Keratinocyte (primary cell): ENCODE measurements around the gene MAGEL2. TPM values are rescaled to one million over a fixed set of nuclear protein-coding genes. Genes with fewer than 3 reads are reported as not detected.

Experiments used
- DNase-seq: peaks from one replicate; pipeline ENCODE4 v3.0.0-alpha.2; 2011; ENCODE audit warnings: low read depth, missing footprints, low spot score
- FAIRE-seq: peaks from 2 replicates; lab custom pipeline; 2011; peaks lifted over from hg19 to GRCh38; lab: Jason Lieb, UNC
- H2AFZ ChIP-seq: 2 replicates; pipeline ENCODE4 v1.6.0; 2012; ENCODE audit warnings: low read length, control low read depth, inconsistent platforms; ENCODE audit not compliant: control insufficient read depth
- H3K27ac ChIP-seq: 2 replicates; pipeline ENCODE4 v1.5.1; 2011; ENCODE audit warnings: low read length; ENCODE audit not compliant: control insufficient read depth, insufficient read depth
- H3K27me3 ChIP-seq: 3 replicates; pipeline ENCODE4 v1.6.0; 2011; ENCODE audit warnings: low read length; ENCODE audit not compliant: control insufficient read depth, insufficient read depth; ENCODE audit errors: extremely low read depth
- H3K36me3 ChIP-seq, 2 experiments: 2 replicates in 1 of 2; 3 replicates in 1 of 2; pipeline ENCODE4 v1.5.1; 2011; ENCODE audit warnings: low read length in 2 of 2, mild to moderate bottlenecking in 1 of 2; ENCODE audit not compliant: control insufficient read depth in 2 of 2, insufficient read depth in 2 of 2; ENCODE audit errors: extremely low read depth in 1 of 2
- H3K4me1 ChIP-seq: 3 replicates; pipeline ENCODE4 v1.5.1; 2011; ENCODE audit warnings: low read length; ENCODE audit not compliant: control insufficient read depth, insufficient read depth; ENCODE audit errors: extremely low read depth
- H3K4me2 ChIP-seq: 3 replicates; pipeline ENCODE4 v1.6.0; 2011; ENCODE audit warnings: low read depth, low read length; ENCODE audit not compliant: control insufficient read depth, insufficient read depth; ENCODE audit errors: extremely low read depth
- H3K4me3 ChIP-seq, 3 experiments: fragments of 200-600 bp in 1 of 3; sonication (generic) in 1 of 3; 2 replicates in 2 of 3; 3 replicates in 1 of 3; pipeline ENCODE4 v1.5.1; 2011 to 2016; ENCODE audit warnings: low read length in 3 of 3, mild to moderate bottlenecking in 3 of 3, control low read depth in 2 of 3, inconsistent platforms in 1 of 3, low read depth in 1 of 3, mixed read lengths in 1 of 3, mixed run types in 1 of 3, moderate library complexity in 1 of 3; ENCODE audit not compliant: control insufficient read depth in 2 of 3, insufficient read depth in 2 of 3; ENCODE audit errors: extremely low read depth in 1 of 3
- H3K79me2 ChIP-seq: 2 replicates; pipeline ENCODE4 v1.6.0; 2012; ENCODE audit warnings: low read length; ENCODE audit not compliant: control insufficient read depth, insufficient read depth
- H3K9ac ChIP-seq: 3 replicates; pipeline ENCODE4 v1.6.0; 2011; ENCODE audit warnings: low read length; ENCODE audit not compliant: control insufficient read depth, insufficient read depth; ENCODE audit errors: extremely low read depth
- H3K9me1 ChIP-seq: 3 replicates; pipeline ENCODE4 v1.6.0; 2011; ENCODE audit warnings: low read length; ENCODE audit not compliant: control insufficient read depth, insufficient read depth; ENCODE audit errors: extremely low read depth
- H3K9me3 ChIP-seq: 2 replicates; pipeline ENCODE4 v1.5.1; 2012; ENCODE audit warnings: low read depth, low read length; ENCODE audit not compliant: control insufficient read depth
- H4K20me1 ChIP-seq: 3 replicates; pipeline ENCODE4 v1.6.0; 2011; ENCODE audit warnings: low read length; ENCODE audit not compliant: control insufficient read depth, insufficient read depth; ENCODE audit errors: extremely low read depth
- CTCF ChIP-seq, 3 experiments: IDR thresholded peaks in 1 of 3; conservative IDR thresholded peaks in 1 of 3; optimal IDR thresholded peaks in 1 of 3; 2 replicates in 2 of 3; 3 replicates in 1 of 3; pipeline versions ENCODE3 to v1.5.1; 2011; ENCODE audit warnings: low read length in 3 of 3, mild to moderate bottlenecking in 3 of 3, moderate library complexity in 2 of 3, control low read depth in 1 of 3, inconsistent platforms in 1 of 3; ENCODE audit not compliant: insufficient read depth in 2 of 3; ENCODE audit errors: extremely low read depth in 1 of 3
- EZH2 ChIP-seq: IDR thresholded peaks from one replicate; pipeline ENCODE4 v1.6.1; 2012; ENCODE audit warnings: inconsistent platforms, mild to moderate bottlenecking, low read length, moderate library complexity
- dilution Hi-C: fragments of 300-500 bp; cut with MboI; formaldehyde crosslinking; loops from one replicate; pipeline ENCODE4 v1.7.0; 2020; ENCODE audit warnings: low sequenced_read_pairs; ENCODE audit not compliant: extremely low pct_ligation_motif_present
- polyA plus RNA-seq, 5 experiments: library from polyadenylated mRNA; depleted of rRNA in 3 of 5; stranded (reverse) in 3 of 5; stranded (forward) in 1 of 5; unstranded in 1 of 5; fragments of >200 nt; gene quantifications; 1 replicate in 1 of 5; 2 replicates in 3 of 5; 3 replicates in 1 of 5; pipeline versions ENCODE4 v1.2.1 to v1.2.3, GENCODE V29; 2011 to 2012; ENCODE audit warnings: missing spikeins in 2 of 5, low read depth in 1 of 5, low replicate concordance in 1 of 5

The MAGEL2 gene
- polyA plus RNA-seq, 1 donor (not counting 4 experiments of a cell fraction or from before 2014, with no cell fraction given): not detected

- DNase-seq (no peak), FAIRE-seq (no peak)
- H3K9me1 ChIP-seq: no peaks in the 10 kb centered on the region
- TF ChIP-seq EZH2 (no peak), CTCF (optimal IDR thresholded peaks at IDR 0.05 in 1 of 3, IDR thresholded peaks at IDR 0.05 in 1 of 3, conservative IDR thresholded peaks at IDR 0.05 in 1 of 3; ENCODE audit: extremely low read depth in 1 of 3, insufficient read depth in 2 of 3, low read length in 3 of 3) (no peak)
- no peak overlapping the region for H3K4me2 ChIP-seq
- no peaks in the 10 kb centered on the region for H3K27me3 ChIP-seq
- H3K4me1 ChIP-seq: no peaks in the 10 kb centered on the region
- no peak overlapping the region for H3K27ac ChIP-seq
- H3K79me2 ChIP-seq: no peaks in the 10 kb centered on the region
- dilution Hi-C loops: no loop called here
- no peak overlapping the region for H3K9ac ChIP-seq
- H2AFZ ChIP-seq: no peak overlapping the region
- no peak overlapping the region for H3K4me3 ChIP-seq
- H4K20me1 ChIP-seq: no peaks in the 10 kb centered on the region
- no peaks in the 10 kb centered on the region for H3K36me3 ChIP-seq
- peaks cover 2% of the 10 kb centered on the region for H3K9me3 ChIP-seq
These were observed 52.3 kb downstream of the MAGEL2 start for GRCh38 chr15:23595368-23595767.

GRCh38 chr15:23594252-23594770 lies 53.4 kb downstream of the MAGEL2 start:
- no peak for TF ChIP-seq EZH2
- no peak for TF ChIP-seq CTCF (optimal IDR thresholded peaks at IDR 0.05 in 1 of 3, IDR thresholded peaks at IDR 0.05 in 1 of 3, conservative IDR thresholded peaks at IDR 0.05 in 1 of 3; ENCODE audit: extremely low read depth in 1 of 3, insufficient read depth in 2 of 3, low read length in 3 of 3)
- Histone ChIP-seq H3K9ac (no peak overlapping the region), H2AFZ (no peak overlapping the region), H3K27me3 (no peaks in the 10 kb centered on the region), H4K20me1 (no peaks in the 10 kb centered on the region), H3K4me3 (no peak overlapping the region), H3K4me2 (no peak overlapping the region), H3K36me3 (no peaks in the 10 kb centered on the region), H3K9me3 (peaks cover 2% of the 10 kb centered on the region), H3K9me1 (no peaks in the 10 kb centered on the region), H3K27ac (no peak overlapping the region), H3K4me1 (no peaks in the 10 kb centered on the region), H3K79me2 (no peaks in the 10 kb centered on the region)
- dilution Hi-C loops: no loop called here
- no peak for FAIRE-seq
- no peak for DNase-seq

Other genes with a start within 250 kb of the MAGEL2 start
- gene GOLGA6L2, start 200.6 kb downstream of the MAGEL2 start, polyA plus RNA-seq: not detected in 3 replicates
- not detected in 3 replicates for gene MKRN3, start 82.2 kb downstream of the MAGEL2 start, polyA plus RNA-seq
- 0.57 to 0.76 TPM (median 0.75 TPM) in 3 replicates for gene NDN, start 39.4 kb upstream of the MAGEL2 start, polyA plus RNA-seq